ENCODE measurements around the gene SLC5A2.
"Not testable (repeated sequence)": the region's sequence is repeated elsewhere in the genome, so short reads cannot be mapped to it uniquely, and the experiment has no call there.

SLC5A2 gene

DNA sequence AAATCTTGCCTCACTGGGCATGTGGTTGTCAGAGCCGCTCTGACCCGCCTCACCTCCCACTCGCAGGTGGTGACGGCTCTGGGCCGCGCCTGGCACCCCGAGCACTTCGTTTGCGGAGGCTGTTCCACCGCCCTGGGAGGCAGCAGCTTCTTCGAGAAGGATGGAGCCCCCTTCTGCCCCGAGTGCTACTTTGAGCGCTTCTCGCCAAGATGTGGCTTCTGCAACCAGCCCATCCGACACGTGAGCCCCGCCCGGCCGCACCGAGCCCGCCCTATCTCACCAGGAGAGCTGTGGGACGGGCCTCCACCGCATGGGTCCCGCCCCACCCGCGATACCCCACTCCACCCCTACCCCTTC is 7.0 kb upstream of the SLC5A2 start:
- no peak for DNase-seq (ENCODE audit: low read depth)

DNA sequence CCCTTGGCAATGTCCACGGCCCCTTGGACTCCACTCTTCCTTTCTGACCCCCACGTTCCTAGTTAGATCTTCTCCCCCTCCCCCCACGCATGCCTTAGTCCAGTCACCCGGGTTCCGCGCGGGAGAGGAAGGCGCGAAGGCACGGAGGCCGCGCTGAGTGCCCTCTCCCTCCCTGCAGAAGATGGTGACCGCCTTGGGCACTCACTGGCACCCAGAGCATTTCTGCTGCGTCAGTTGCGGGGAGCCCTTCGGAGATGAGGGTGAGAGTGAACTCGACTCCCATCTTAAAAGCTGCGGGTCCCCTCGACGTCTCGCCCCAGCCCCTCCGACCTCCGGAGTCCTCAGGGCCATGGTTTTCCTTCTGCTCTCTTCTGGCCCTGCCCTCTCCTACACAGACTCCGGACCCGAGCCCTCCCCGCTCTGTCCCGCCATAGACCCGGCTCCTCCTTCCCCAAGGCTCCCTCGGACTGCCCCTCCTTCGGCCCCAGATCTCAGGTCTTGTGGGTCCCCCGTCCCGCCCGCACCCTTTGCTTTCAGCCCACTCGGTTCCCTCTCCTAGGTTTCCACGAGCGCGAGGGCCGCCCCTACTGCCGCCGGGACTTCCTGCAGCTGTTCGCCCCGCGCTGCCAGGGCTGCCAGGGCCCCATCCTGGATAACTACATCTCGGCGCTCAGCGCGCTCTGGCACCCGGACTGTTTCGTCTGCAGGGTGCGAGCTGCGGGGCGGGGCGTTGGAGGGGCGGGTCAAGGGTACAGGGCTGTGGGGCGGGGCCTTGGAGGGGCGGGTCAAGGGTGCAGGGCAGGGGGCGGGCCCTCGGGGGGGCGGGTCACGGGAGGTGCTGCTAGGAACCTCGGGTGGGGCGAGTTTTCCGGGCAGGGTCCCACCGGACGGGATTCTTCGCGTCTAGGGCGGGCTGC is 6.4 kb upstream of the SLC5A2 start:
- DNase-seq (ENCODE audit: low read depth) = no peak

DNA sequence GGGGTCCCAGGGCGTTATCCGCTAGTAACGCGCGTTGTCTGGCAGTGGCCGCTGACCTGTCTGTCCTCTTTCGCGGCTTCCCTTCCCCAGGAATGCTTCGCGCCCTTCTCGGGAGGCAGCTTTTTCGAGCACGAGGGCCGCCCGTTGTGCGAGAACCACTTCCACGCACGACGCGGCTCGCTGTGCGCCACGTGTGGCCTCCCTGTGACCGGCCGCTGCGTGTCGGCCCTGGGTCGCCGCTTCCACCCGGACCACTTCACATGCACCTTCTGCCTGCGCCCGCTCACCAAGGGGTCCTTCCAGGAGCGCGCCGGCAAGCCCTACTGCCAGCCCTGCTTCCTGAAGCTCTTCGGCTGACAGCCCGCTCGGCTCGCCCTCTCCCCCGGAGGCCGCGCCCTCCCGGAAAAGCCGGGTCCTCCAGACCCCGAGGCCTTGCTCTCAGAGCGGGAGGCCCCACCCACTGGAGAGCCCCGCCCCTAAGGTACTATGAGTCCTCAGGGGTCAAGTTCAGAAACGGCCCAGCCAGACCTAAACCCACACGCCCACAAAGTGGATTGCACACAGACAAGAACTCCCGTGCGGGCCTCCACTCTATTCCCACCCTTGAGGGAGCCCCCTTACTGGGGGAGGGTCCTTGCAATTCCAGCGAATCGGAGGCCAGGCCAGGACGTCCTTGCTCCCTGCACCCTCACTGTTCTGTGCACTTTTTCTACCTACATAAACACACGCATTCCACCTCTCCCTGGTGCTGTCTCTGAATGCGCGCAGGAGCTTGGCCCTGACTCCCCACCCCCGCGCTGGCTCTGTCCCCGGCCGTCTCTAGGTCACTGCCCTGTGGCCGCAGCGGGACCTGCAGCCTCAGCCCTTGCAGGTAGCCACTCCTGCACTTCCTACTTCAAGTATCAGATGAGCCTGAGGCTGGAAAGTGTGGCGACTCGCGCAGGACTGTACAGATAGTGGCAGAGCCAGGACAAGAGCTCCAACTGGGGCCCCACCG is 5.4 kb upstream of the SLC5A2 start:
- DNase-seq (ENCODE audit: low read depth) = no peak

DNA sequence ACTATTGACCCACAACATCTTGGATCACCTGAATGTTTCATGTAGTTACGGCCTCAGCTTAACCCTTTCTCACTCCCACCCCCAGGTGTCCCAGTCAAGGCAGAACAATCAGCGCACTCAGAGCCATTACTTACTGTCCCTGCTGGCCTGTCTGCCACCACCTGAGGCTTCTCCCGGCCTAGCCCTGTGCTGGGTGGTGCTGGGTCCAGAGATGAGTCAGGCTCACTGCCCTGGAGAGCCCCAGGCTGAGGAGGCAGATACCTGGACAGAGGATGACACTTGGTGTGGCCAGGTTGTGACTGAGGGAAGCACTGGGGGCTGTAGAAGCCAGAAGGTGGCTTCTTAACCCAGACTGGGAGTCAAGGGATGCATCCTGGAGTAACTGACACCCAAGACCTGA is 4.0 kb upstream of the SLC5A2 start:
- DNase-seq (ENCODE audit: low read depth) = no peak

GRCh38 chr16:31479751-31480150 is 3.2 kb upstream of the SLC5A2 start:
- DNase-seq (ENCODE audit: low read depth) = no peak

DNA sequence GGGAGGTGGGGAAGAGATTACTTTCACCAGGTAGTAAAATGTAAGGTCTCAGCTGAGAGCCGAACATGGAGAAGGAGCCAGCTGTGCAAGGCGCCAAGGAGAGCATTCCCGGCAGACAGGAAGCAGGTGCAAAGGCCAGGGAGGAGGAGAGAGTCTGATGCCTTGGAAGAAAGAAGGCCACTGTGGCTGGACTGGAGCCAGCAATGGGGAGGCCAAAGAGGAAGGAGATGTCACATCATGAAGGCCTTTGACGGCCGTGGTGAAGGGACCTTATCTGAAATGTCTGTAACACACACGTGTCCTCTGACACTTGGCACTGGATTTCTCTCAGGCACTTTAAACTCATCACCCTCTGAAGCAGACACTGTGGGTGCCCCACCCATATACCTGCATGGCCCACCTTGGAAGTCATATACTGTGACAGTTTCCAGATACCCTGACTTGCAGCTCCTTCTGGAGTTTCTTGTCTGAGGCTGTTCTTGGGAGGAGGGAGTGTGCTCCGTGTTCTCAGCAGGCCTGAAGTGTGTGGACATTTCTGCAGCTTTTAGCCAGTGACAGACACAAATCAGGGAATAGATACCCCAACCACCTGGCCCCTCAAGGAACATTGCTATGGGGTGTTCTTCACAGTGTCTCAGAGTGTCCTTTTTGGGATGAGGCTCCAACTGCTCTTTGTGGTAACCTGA is 1.9 kb upstream of the SLC5A2 start:
- no peak for DNase-seq (ENCODE audit: low read depth)

DNA sequence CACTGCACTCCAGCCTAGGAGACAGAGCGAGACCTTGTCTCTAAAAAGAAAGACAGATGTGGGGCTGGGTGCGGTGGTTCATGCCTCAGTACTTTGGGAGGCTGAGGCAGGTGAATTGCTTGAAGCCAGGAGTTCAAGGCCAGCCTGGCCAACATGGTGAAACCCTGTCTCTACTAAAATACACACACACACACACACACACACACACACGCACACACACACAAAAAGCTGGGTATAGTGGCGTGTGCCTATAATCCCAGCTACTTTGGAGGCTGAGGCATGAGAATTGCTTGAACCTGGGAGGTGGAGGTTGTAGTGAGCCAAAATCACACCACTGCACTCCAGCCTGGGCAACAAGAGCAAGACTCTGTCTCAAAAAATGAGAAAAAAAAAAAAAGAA is 1.1 kb downstream of the SLC5A2 start:
- DNase-seq (ENCODE audit: low read depth) = not testable (repeated sequence)

- no peak for DNase-seq (ENCODE audit: low read depth)
Measured at GRCh38 chr16:31484491-31485171, 1.7 kb downstream of the SLC5A2 start.

- DNase-seq (ENCODE audit: low read depth) = no peak
Measured at GRCh38 chr16:31485571-31485970, 2.6 kb downstream of the SLC5A2 start.

DNA sequence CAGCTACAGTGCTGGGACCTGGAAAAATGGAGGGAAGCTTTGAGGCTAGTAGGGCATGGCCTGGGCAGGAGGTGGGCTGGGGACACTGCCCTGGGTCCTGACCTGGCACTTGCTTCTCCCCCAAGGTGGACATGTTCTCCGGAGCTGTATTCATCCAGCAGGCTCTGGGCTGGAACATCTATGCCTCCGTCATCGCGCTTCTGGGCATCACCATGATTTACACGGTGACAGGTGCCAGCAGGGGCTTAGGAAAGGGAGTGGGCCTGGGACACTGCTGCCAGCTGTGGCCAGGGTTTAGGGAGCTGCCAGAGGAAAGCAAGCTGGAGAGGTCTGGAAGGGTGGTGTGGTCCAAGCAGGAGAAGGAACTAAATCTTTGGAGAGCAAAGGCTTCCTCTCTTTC is 3.1 kb downstream of the SLC5A2 start:
- no peak for DNase-seq (ENCODE audit: low read depth)

GRCh38 chr16:31487071-31487719 is 4.3 kb downstream of the SLC5A2 start:
- no peak for DNase-seq (ENCODE audit: low read depth)

DNA sequence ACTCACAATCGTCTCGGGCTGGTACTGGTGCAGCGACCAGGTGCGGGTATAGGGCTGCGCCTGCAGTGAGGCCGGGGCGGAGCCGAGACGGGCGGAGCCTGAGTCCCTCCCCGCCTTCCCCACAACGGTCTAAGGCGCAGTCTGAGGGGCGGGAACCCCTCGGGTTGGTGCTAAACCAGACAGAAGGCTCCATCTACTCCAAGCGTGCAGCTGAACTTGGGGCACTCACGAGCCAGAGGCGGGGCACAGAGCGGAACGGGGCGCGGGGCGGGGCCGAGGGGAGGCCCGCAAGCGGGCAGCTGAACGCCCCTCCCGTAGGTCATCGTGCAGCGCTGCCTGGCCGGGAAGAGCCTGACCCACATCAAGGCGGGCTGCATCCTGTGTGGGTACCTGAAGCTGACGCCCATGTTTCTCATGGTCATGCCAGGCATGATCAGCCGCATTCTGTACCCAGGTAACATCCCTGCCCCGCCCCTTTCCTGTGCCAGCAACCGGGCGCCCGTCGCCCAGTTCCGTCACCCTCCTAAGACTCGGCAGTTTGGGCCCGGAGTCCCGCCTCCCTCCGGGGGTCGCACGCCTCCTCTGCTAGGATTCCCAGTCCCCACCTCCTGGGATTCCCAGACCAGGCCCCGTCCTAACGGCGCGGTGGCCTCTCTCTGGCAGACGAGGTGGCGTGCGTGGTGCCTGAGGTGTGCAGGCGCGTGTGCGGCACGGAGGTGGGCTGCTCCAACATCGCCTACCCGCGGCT is 5.0 kb downstream of the SLC5A2 start:
- no peak for DNase-seq (ENCODE audit: low read depth)

DNA sequence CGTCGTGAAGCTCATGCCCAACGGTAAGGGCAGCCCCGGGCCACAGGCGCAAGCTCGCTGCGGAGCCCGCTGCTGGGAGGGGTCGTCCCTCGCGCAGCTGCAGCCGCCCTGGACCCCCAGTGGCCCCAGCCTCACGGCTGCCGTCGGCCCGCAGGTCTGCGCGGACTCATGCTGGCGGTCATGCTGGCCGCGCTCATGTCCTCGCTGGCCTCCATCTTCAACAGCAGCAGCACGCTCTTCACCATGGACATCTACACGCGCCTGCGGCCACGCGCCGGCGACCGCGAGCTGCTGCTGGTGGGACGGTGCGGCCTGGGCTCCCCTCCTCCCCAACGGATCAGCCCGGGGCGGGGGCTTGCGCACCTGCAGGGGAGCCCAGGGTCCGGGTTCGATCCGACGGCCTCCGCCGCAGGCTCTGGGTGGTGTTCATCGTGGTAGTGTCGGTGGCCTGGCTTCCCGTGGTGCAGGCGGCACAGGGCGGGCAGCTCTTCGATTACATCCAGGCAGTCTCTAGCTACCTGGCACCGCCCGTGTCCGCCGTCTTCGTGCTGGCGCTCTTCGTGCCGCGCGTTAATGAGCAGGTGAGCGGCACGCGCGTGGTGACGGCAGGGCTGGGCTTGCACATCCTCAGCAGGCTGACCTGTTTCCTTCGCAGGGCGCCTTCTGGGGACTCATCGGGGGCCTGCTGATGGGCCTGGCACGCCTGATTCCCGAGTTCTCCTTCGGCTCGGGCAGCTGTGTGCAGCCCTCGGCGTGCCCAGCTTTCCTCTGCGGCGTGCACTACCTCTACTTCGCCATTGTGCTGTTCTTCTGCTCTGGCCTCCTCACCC is 5.8 kb downstream of the SLC5A2 start:
- no peak for DNase-seq (ENCODE audit: low read depth)

DNA sequence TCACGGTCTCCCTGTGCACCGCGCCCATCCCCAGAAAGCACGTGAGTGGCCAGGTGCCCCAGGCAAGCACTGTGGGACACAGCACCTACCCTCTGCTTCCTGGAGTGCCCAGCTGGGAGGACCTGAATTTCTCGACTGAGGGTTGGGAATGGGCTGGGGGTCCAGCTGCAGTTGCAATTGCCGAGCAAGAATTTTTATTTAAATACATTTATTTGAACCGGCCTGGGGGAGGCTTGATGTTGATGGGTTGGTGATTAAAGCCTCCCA is 6.3 kb downstream of the SLC5A2 start:
- no peak for DNase-seq (ENCODE audit: low read depth)

DNA sequence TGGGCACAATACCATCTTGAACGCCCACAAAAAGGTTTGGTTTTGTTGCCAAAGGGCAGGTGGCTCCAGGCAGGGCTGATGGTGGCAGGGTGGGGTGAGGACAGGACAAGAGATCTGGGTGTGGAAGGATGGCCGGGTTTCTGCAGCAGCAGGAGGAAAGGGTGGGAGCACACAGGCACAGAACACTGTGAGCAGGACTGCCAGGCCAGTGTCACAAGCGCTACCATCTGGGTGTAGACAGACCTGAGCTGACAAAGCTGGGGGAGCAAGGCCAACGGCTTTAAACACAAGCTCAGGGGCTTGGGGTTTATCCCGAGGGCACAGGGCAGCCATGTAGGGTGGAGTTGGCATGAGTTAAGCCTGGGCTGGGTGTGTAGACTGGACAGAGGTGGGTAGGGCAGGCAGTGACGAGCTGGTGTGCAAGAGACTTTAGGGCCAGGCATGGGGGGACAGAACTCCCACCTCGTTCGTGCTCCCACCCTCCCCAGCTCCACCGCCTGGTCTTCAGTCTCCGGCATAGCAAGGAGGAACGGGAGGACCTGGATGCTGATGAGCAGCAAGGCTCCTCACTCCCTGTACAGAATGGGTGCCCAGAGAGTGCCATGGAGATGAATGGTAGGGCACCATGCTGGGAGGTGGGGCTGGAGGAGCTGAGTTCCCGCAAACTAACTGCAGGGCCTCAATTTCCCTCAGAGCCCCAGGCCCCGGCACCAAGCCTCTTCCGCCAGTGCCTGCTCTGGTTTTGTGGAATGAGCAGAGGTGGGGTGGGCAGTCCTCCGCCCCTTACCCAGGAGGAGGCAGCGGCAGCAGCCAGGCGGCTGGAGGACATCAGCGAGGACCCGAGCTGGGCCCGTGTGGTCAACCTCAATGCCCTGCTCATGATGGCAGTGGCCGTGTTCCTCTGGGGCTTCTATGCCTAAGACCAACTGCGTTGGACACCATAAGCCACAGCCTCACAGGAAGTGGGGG is 7.0 kb downstream of the SLC5A2 start:
- no peak for DNase-seq (ENCODE audit: low read depth)

- DNase-seq (ENCODE audit: low read depth) = no peak
Measured at GRCh38 chr16:31491778-31492418, 9.0 kb downstream of the SLC5A2 start.

DNA sequence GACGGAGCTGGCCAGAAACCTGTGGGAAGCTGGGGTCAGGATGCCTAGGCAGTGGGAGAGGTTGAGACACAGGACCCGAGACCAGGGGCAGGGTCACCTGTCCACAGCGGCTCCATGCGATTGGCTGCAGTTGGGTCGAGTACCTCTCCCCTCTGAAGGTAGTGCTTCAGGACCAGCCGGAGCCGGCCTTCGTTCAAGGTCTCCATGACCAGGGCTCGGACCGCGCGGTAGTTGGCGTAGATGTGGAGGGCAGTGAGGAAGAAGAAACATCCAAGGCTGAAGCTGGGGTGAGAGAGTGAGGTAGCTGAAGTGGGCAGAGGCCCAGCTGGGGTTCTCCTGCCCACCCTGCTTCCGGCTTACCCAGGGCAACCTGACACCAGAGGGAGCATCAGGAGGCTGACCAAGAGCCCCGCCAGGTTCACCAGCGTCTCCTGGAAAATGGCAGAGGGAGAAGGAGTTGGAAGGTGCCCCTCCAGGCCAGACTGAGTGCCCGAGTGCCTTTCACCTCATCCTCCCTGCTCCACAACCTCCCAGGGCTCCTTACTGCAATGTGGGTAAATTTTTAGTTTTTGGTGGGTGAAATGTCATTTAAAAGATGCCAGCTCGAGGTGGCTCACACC is 10.7 kb downstream of the SLC5A2 start:
- no peak for DNase-seq (ENCODE audit: low read depth)

DNA sequence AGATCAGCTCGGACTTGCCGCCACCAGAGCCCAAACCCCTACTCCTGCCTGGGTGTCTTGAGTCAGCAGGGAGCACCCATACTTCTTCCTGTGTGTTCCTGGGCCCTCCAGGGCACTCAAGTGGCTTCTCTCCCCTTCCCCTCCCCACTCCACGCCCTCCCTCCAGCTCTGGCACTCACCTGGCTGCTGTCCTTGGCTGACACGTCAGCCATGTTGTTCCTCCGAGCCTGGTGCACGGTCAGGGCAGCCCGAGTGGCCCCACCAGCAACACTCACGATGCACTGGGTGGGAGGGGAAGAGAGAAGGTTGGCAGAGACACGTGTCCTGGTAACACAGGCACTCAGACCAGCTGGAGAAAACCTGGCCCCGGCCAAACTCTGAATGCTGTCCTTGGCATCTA is 13.7 kb downstream of the SLC5A2 start:
- DNase-seq (ENCODE audit: low read depth) = no peak
